SU-DHL-6 (cell line): ENCODE data around the gene LAMC3.

Experiments used
- EZH2phosphoT487 ChIP-seq: fragments of 200-600 bp; sonication (generic), shearing (Covaris generic); conservative IDR thresholded peaks from 2 replicates; pipeline ENCODE4 v1.6.1; 2018; ENCODE audit warnings: mild to moderate bottlenecking, antibody characterized with exemption, low read length, moderate library complexity, mixed read lengths
- TF ChIP-seq, protein P1 (sequence below): fragments of 200-600 bp; sonication (generic); IDR thresholded peaks from one replicate; pipeline ENCODE4 v1.5.1; 2017; ENCODE audit warnings: antibody characterized with exemption, mild to moderate bottlenecking, low read length, moderate library complexity; ENCODE audit not compliant: insufficient read depth, poor library complexity, severe bottlenecking

DNA sequence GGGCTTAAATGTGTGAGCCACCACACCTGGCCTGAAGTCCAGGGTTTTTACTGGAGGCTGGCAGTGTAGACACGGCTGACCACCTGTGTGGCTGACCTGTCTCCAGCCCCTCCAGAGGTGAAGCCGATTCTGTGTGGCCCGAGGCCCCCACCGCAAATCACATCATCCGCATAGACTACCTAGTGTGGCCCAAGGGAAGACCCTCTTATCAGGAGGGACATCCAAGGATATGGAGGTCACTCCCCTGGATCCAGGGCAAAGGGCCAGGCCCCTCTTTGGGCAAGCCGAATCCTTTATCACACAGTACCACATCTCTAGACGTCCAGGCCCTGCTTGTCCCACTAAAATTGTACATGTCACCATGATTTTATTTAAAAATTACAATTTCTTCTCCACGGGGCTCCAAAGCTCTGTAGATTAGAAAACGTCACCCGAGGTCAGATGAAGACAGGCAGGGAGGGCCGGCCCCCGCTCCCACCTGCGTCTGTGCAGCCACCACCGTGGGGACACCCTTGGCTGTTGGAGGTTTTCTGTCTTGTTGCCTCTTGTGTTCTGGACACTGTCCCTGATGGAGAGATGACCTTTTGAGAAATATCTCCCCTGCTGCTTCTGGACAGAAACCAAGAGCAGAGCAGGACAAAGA is 20.1 kb downstream of the LAMC3 start:
- TF ChIP-seq EZH2phosphoT487: no peak
- TF ChIP-seq, protein P1, sequence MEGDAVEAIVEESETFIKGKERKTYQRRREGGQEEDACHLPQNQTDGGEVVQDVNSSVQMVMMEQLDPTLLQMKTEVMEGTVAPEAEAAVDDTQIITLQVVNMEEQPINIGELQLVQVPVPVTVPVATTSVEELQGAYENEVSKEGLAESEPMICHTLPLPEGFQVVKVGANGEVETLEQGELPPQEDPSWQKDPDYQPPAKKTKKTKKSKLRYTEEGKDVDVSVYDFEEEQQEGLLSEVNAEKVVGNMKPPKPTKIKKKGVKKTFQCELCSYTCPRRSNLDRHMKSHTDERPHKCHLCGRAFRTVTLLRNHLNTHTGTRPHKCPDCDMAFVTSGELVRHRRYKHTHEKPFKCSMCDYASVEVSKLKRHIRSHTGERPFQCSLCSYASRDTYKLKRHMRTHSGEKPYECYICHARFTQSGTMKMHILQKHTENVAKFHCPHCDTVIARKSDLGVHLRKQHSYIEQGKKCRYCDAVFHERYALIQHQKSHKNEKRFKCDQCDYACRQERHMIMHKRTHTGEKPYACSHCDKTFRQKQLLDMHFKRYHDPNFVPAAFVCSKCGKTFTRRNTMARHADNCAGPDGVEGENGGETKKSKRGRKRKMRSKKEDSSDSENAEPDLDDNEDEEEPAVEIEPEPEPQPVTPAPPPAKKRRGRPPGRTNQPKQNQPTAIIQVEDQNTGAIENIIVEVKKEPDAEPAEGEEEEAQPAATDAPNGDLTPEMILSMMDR: no peak
